ENCODE data around the gene BCO1.

BCO1 gene

GRCh38 chr16:81232740-81233367, 5.6 kb upstream of the BCO1 start:
- no peak for DNase-seq

- no peak for DNase-seq
Measured at GRCh38 chr16:81237282-81237681, 1.2 kb upstream of the BCO1 start.

GRCh38 chr16:81237942-81238295, 570 bp upstream of the BCO1 start:
- DNase-seq, result no peak

- DNase-seq, result no peak
Measured at GRCh38 chr16:81239367-81240121, 1.1 kb downstream of the BCO1 start.

GRCh38 chr16:81241706-81242105, 3.2 kb downstream of the BCO1 start:
- no peak for DNase-seq

- no peak for DNase-seq
Measured at GRCh38 chr16:81242977-81243618, 4.6 kb downstream of the BCO1 start.

- no peak for DNase-seq
Measured at GRCh38 chr16:81243942-81244341, 5.5 kb downstream of the BCO1 start.

GRCh38 chr16:81251871-81252270, 13.4 kb downstream of the BCO1 start:
- no peak for DNase-seq

- no peak for DNase-seq
Measured at GRCh38 chr16:81253141-81253540, 14.7 kb downstream of the BCO1 start.

GRCh38 chr16:81254922-81255526, 16.5 kb downstream of the BCO1 start:
- no peak for DNase-seq

- DNase-seq, result no peak
Measured at GRCh38 chr16:81259916-81260315, 21.4 kb downstream of the BCO1 start.

- peak; percentile 26 for DNase-seq
Measured at GRCh38 chr16:81261049-81261648, 22.7 kb downstream of the BCO1 start.

- no peak for DNase-seq
Measured at GRCh38 chr16:81263470-81264220, 25.2 kb downstream of the BCO1 start.

GRCh38 chr16:81264386-81264785, 25.9 kb downstream of the BCO1 start:
- no peak for DNase-seq

- DNase-seq, result no peak
Measured at GRCh38 chr16:81265052-81265451, 26.6 kb downstream of the BCO1 start.

GRCh38 chr16:81265658-81266451, 27.4 kb downstream of the BCO1 start:
- DNase-seq, result no peak

GRCh38 chr16:81266680-81267095, 28.2 kb downstream of the BCO1 start:
- DNase-seq, result no peak

GRCh38 chr16:81268509-81268908, 30.0 kb downstream of the BCO1 start:
- no peak for DNase-seq

GRCh38 chr16:81273223-81273950, 34.9 kb downstream of the BCO1 start:
- no peak for DNase-seq

- no peak for DNase-seq
Measured at GRCh38 chr16:81275064-81275532, 36.6 kb downstream of the BCO1 start.

- no peak for DNase-seq
Measured at GRCh38 chr16:81275795-81276194, 37.3 kb downstream of the BCO1 start.

Data from CD4-positive, alpha-beta T cell treated with Interleukin-10 for 1 hour (primary cell).